HEK293 (cell line): ENCODE measurements around the gene ZNF419.

Experiments used
- CTCF ChIA-PET: fragments of 350-600 bp; formaldehyde crosslinking; extraction: SDS; loops from one replicate; lab custom pipeline; 2021; ENCODE audit warnings: antibody characterized with exemption; lab: Yijun Ruan, JAX
- POLR2A ChIA-PET: fragments of 300-600 bp; formaldehyde crosslinking; extraction: SDS; loops from one replicate; lab custom pipeline; 2020; ENCODE audit warnings: antibody characterized with exemption, inconsistent platforms; lab: Yijun Ruan, JAX
- H3K27ac ChIP-seq: fragments of 200-500 bp; sonication (Bioruptor generic); 2 replicates; pipeline ENCODE4 v1.5.1; 2014; ENCODE audit warnings: low read depth, low read length, control low read depth, inconsistent platforms; ENCODE audit errors: extremely low read depth
- H3K36me3 ChIP-seq, 2 experiments: fragments of 200-500 bp in 1 of 2; sonication (Bioruptor generic) in 1 of 2; 1 replicate in 1 of 2; 2 replicates in 1 of 2; pipeline ENCODE4 v1.5.1; 2014 to 2017; ENCODE audit warnings: inconsistent platforms in 2 of 2, low read length in 2 of 2; ENCODE audit not compliant: control insufficient read depth in 2 of 2, insufficient read depth in 1 of 2
- H3K4me1 ChIP-seq: fragments of 200-500 bp; sonication (Bioruptor generic); 2 replicates; pipeline ENCODE4 v1.5.1; 2014; ENCODE audit warnings: mild to moderate bottlenecking, low read length, inconsistent platforms; ENCODE audit not compliant: control insufficient read depth, insufficient read depth
- H3K4me3 ChIP-seq: 2 replicates; pipeline ENCODE4 v1.5.1; 2011; ENCODE audit warnings: low read depth, mild to moderate bottlenecking, control low read depth, low read length, moderate library complexity
- H3K9me3 ChIP-seq: fragments of 200-500 bp; sonication (Bioruptor generic); 2 replicates; pipeline ENCODE4 v1.5.1; 2014; ENCODE audit warnings: low read depth, low read length, inconsistent platforms; ENCODE audit not compliant: control insufficient read depth, insufficient read depth
- GFI1B ChIP-seq: fragments of 450-650 bp; formaldehyde crosslinking; IDR thresholded peaks from 2 replicates; pipeline ENCODE4 v1.5.1; 2016; ENCODE audit warnings: missing biosample characterization, missing genetic modification characterization
- HOXA7 ChIP-seq: sonication (generic); formaldehyde crosslinking; IDR thresholded peaks from 2 replicates; pipeline ENCODE4 v1.8.1; 2022; ENCODE audit warnings: missing genetic modification reagents, borderline replicate concordance
- RBAK ChIP-seq: fragments of 450-650 bp; formaldehyde crosslinking; IDR thresholded peaks from 2 replicates; pipeline ENCODE4 v1.5.1; 2016; ENCODE audit warnings: missing biosample characterization, missing genetic modification characterization
- SCRT2 ChIP-seq: fragments of 450-650 bp; formaldehyde crosslinking; IDR thresholded peaks from 2 replicates; pipeline ENCODE4 v1.5.1; 2016; ENCODE audit warnings: missing biosample characterization, missing genetic modification characterization
- ZEB2 ChIP-seq: fragments of 450-650 bp; formaldehyde crosslinking; IDR thresholded peaks from 2 replicates; pipeline ENCODE4 v1.5.1; 2016; ENCODE audit warnings: missing biosample characterization, missing genetic modification characterization
- ZFP3 ChIP-seq: fragments of 450-650 bp; formaldehyde crosslinking; IDR thresholded peaks from 2 replicates; pipeline ENCODE4 v1.5.1; 2016; ENCODE audit warnings: low read depth, missing biosample characterization, missing genetic modification characterization
- ZFP69B ChIP-seq: fragments of 450-650 bp; formaldehyde crosslinking; IDR thresholded peaks from 2 replicates; pipeline ENCODE4 v1.5.1; 2016; ENCODE audit warnings: missing biosample characterization, missing genetic modification characterization
- ZNF112 ChIP-seq: fragments of 450-650 bp; formaldehyde crosslinking; IDR thresholded peaks from 2 replicates; pipeline ENCODE4 v1.5.0; 2017; ENCODE audit warnings: missing biosample characterization, missing genetic modification characterization
- ZNF146 ChIP-seq: fragments of 450-650 bp; formaldehyde crosslinking; IDR thresholded peaks from 2 replicates; pipeline ENCODE4 v1.5.1; 2016; ENCODE audit warnings: missing biosample characterization, missing genetic modification characterization
- ZNF175 ChIP-seq: fragments of 450-650 bp; formaldehyde crosslinking; IDR thresholded peaks from 2 replicates; pipeline ENCODE4 v1.5.1; 2016; ENCODE audit warnings: missing biosample characterization, missing genetic modification characterization
- ZNF24 ChIP-seq: fragments of 450-650 bp; formaldehyde crosslinking; IDR thresholded peaks from 2 replicates; pipeline ENCODE4 v1.5.1; 2016; ENCODE audit warnings: missing biosample characterization, missing genetic modification characterization
- ZNF350 ChIP-seq: fragments of 450-650 bp; formaldehyde crosslinking; IDR thresholded peaks from 2 replicates; pipeline ENCODE4 v1.5.0; 2017; ENCODE audit warnings: missing biosample characterization, mild to moderate bottlenecking, missing genetic modification characterization
- ZNF354C ChIP-seq: fragments of 450-650 bp; formaldehyde crosslinking; IDR thresholded peaks from 2 replicates; pipeline ENCODE4 v1.5.1; 2016; ENCODE audit warnings: missing biosample characterization, missing genetic modification characterization, low read depth, borderline replicate concordance
- ZNF404 ChIP-seq: fragments of 450-650 bp; formaldehyde crosslinking; IDR thresholded peaks from 2 replicates; pipeline ENCODE4 v1.5.1; 2017; ENCODE audit warnings: missing biosample characterization, missing genetic modification characterization
- ZNF623 ChIP-seq: fragments of 450-650 bp; formaldehyde crosslinking; IDR thresholded peaks from 2 replicates; pipeline ENCODE4 v1.5.1; 2016; ENCODE audit warnings: missing biosample characterization, missing genetic modification characterization
- ZNF626 ChIP-seq: fragments of 450-650 bp; sonication (Bioruptor Pico); formaldehyde crosslinking; IDR thresholded peaks from 2 replicates; pipeline ENCODE4 v1.5.1; 2018; ENCODE audit warnings: missing biosample characterization, missing genetic modification characterization, inconsistent platforms
- TF ChIP-seq, protein P1 (sequence below): fragments of 450-650 bp; formaldehyde crosslinking; IDR thresholded peaks from 2 replicates; pipeline ENCODE4 v1.5.1; 2016; ENCODE audit warnings: missing biosample characterization, missing genetic modification characterization
- TF ChIP-seq, protein P2 (sequence below): fragments of 450-650 bp; IDR thresholded peaks from 2 replicates; pipeline ENCODE4 v1.5.1; 2018; ENCODE audit warnings: missing biosample characterization, mild to moderate bottlenecking, missing genetic modification characterization
- TF ChIP-seq, protein P3 (sequence below): fragments of 450-650 bp; formaldehyde crosslinking; IDR thresholded peaks from 2 replicates; pipeline ENCODE4 v1.5.1; 2016; ENCODE audit warnings: missing biosample characterization, missing genetic modification characterization
- TF ChIP-seq, protein P4 (sequence below): fragments of 450-650 bp; IDR thresholded peaks from 2 replicates; pipeline ENCODE4 v1.5.1; 2018; ENCODE audit warnings: missing biosample characterization, missing genetic modification characterization

ZNF419 gene

DNA sequence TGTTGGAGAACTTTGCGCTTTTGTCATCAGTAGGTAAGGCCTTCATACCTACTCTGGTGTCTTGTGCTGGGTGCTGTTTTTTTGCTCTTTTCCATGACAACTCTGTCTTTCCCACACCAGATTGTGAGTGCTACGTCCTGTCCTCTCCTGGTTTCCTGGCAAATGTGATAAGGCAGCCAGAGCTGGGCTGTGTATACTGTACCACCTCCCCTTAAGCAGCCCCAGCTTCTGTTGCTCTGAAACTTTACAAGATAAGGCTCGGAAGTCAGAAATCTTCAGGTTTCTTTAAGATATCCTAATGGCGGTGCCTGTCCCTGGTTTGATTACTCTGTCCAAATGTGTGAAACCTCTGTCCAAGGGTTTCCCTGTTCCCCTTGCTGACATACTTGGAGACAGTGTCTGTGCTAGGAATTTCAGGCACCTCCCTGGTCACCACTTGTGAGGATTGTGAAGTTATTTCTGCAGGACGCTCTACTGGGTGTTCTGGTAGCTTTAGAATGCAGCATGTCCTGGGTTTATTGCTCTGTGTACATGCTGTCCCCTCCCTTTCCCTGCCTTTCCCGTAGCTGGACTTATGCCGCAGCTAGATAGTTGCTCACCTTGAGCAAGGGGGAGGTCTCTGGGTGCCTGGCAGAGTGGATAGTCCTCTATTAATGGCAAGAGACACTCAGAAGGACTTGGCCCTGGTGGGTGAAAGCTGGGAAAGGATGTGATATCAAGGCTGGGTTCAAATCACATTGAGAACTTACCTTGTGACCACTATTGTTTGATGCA is 45.4 kb upstream of the ZNF419 start (continued):
- TF ChIP-seq, protein P1, sequence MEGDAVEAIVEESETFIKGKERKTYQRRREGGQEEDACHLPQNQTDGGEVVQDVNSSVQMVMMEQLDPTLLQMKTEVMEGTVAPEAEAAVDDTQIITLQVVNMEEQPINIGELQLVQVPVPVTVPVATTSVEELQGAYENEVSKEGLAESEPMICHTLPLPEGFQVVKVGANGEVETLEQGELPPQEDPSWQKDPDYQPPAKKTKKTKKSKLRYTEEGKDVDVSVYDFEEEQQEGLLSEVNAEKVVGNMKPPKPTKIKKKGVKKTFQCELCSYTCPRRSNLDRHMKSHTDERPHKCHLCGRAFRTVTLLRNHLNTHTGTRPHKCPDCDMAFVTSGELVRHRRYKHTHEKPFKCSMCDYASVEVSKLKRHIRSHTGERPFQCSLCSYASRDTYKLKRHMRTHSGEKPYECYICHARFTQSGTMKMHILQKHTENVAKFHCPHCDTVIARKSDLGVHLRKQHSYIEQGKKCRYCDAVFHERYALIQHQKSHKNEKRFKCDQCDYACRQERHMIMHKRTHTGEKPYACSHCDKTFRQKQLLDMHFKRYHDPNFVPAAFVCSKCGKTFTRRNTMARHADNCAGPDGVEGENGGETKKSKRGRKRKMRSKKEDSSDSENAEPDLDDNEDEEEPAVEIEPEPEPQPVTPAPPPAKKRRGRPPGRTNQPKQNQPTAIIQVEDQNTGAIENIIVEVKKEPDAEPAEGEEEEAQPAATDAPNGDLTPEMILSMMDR (tag by site-specific recombination): no peak
- TF ChIP-seq HOXA7 (CRISPR knock-in tag): no peak

DNA sequence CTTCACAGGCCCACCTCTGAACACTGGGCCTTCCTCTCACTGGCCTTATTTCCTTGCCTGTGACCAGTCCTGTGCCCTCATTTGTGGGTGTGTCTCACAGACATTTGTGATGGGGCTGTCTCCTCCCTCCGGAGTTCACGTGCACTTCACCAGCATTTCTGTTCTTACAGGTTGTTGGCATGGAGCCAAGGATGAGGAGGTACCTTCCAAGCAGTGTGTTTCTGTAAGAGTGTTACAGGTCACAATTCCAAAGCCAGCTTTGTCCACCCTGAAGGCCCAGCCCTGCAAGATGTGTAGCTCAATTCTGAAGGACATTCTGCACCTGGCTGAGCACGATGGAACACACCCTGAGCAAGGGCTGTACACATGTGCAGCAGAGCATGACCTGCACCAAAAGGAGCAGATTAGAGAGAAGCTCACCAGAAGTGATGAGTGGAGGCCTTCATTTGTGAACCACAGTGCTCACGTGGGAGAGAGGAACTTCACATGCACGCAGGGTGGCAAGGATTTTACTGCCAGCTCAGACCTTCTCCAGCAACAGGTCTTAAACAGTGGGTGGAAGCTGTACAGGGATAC is 44.3 kb upstream of the ZNF419 start:
- Histone ChIP-seq H3K4me1 (no peaks in the 10 kb centered on the region), H3K4me3 (no peak overlapping the region), H3K27ac (no peak overlapping the region), H3K36me3 (peaks cover 26 to 62% of the 10 kb centered on the region in 2 experiments), H3K9me3 (peaks cover 2% of the 10 kb centered on the region)
- ChIA-PET CTCF (no interaction called here), POLR2A (no interaction called here)
- no peak for TF ChIP-seq ZNF623 (tag by site-specific recombination)
- TF ChIP-seq ZNF24: no peak
- TF ChIP-seq, protein P2, sequence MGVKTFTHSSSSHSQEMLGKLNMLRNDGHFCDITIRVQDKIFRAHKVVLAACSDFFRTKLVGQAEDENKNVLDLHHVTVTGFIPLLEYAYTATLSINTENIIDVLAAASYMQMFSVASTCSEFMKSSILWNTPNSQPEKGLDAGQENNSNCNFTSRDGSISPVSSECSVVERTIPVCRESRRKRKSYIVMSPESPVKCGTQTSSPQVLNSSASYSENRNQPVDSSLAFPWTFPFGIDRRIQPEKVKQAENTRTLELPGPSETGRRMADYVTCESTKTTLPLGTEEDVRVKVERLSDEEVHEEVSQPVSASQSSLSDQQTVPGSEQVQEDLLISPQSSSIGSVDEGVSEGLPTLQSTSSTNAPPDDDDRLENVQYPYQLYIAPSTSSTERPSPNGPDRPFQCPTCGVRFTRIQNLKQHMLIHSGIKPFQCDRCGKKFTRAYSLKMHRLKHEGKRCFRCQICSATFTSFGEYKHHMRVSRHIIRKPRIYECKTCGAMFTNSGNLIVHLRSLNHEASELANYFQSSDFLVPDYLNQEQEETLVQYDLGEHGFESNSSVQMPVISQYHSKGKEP (tag by site-specific recombination): no peak
- no peak for TF ChIP-seq ZNF354C
- TF ChIP-seq ZNF404: no peak
- TF ChIP-seq ZNF146: no peak
- peak; percentile 27; the same call in 1 of the 2 replicates for TF ChIP-seq ZNF350 (tag by site-specific recombination)
- TF ChIP-seq, protein P3, sequence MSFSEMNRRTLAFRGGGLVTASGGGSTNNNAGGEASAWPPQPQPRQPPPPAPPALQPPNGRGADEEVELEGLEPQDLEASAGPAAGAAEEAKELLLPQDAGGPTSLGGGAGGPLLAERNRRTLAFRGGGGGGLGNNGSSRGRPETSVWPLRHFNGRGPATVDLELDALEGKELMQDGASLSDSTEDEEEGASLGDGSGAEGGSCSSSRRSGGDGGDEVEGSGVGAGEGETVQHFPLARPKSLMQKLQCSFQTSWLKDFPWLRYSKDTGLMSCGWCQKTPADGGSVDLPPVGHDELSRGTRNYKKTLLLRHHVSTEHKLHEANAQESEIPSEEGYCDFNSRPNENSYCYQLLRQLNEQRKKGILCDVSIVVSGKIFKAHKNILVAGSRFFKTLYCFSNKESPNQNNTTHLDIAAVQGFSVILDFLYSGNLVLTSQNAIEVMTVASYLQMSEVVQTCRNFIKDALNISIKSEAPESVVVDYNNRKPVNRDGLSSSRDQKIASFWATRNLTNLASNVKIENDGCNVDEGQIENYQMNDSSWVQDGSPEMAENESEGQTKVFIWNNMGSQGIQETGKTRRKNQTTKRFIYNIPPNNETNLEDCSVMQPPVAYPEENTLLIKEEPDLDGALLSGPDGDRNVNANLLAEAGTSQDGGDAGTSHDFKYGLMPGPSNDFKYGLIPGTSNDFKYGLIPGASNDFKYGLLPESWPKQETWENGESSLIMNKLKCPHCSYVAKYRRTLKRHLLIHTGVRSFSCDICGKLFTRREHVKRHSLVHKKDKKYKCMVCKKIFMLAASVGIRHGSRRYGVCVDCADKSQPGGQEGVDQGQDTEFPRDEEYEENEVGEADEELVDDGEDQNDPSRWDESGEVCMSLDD (tag by site-specific recombination): no peak
- peak; percentile 68 for TF ChIP-seq SCRT2
- TF ChIP-seq ZNF626 (tag by site-specific recombination): 0 out of 2 replicates have a peak, but pooled peaks have one; percentile 47
- TF ChIP-seq GFI1B (tag by site-specific recombination): no peak

DNA sequence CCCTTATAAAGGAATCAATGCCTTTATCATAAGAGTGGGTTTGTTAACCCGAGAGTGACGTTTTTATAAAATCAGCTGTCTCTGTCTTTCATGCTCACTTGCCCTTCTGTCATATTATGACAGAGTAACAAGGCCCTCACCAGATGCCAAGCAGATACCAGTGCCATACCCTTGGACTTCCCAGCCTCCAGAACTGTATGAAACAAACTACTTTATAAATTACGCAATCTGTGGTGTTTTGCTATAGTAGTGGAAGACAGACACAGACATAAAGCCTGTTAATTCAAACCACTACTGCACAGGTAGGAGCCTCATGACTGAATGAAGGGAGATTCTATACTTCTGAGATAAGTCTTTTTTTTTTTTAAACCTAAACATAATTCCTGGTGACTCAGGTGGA is 35.2 kb upstream of the ZNF419 start:
- ChIA-PET CTCF (no interaction called here), POLR2A (no interaction called here)
- Histone ChIP-seq H3K36me3 (peaks cover 0 to 8% of the 10 kb centered on the region in 2 experiments; a peak in 2 of 3 replicates), H3K9me3 (no peaks in the 10 kb centered on the region; the same call in 1 of the 2 replicates), H3K4me3 (no peak overlapping the region), H3K27ac (no peak overlapping the region), H3K4me1 (no peaks in the 10 kb centered on the region)
- TF ChIP-seq ZFP69B (no peak), ZFP3 (tag by site-specific recombination) (no peak), ZNF175 (no peak), ZEB2 (tag by site-specific recombination) (no peak), RBAK (tag by site-specific recombination) (no peak), ZNF112 (tag by site-specific recombination) (no peak)
- TF ChIP-seq, protein P4, sequence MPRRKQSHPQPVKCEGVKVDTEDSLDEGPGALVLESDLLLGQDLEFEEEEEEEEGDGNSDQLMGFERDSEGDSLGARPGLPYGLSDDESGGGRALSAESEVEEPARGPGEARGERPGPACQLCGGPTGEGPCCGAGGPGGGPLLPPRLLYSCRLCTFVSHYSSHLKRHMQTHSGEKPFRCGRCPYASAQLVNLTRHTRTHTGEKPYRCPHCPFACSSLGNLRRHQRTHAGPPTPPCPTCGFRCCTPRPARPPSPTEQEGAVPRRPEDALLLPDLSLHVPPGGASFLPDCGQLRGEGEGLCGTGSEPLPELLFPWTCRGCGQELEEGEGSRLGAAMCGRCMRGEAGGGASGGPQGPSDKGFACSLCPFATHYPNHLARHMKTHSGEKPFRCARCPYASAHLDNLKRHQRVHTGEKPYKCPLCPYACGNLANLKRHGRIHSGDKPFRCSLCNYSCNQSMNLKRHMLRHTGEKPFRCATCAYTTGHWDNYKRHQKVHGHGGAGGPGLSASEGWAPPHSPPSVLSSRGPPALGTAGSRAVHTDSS (tag by site-specific recombination): no peak
